Stimulated activated CD4-positive, alpha-beta T cell treated with anti-CD3 and anti-CD28 coated beads, Interleukin-4, amount 100 ng/mL, for 24 hours (primary cell): Measurements from ENCODE around the gene LHFPL3.

Experiments
- DNase-seq: peaks from one replicate; pipeline ENCODE4 v3.0.0-alpha.2; 2020

The LHFPL3 gene

GRCh38 chr7:104945599-104945956, 617.2 kb downstream of the LHFPL3 start:
- no peak for DNase-seq

GRCh38 chr7:104946338-104946737, 617.9 kb downstream of the LHFPL3 start:
- DNase-seq = no peak

- no peak for DNase-seq
These were observed 621.6 kb downstream of the LHFPL3 start for GRCh38 chr7:104950006-104950405.

GRCh38 chr7:104950754-104951153, 622.4 kb downstream of the LHFPL3 start:
- no peak for DNase-seq

GRCh38 chr7:104951546-104951945, 623.1 kb downstream of the LHFPL3 start:
- no peak for DNase-seq

- DNase-seq = no peak
These were observed 626.9 kb downstream of the LHFPL3 start for GRCh38 chr7:104955276-104955675.
